ENCODE results near the gene ECE1.

GRCh38 chr1:21317035-21317689, 26.9 kb upstream of the ECE1 start:
- TF ChIP-seq CTCF (IDR thresholded peaks at IDR 0.05), result no peak
- TF ChIP-seq POLR2AphosphoS5 (IDR thresholded peaks at IDR 0.05), result peak; percentile 83
